GM23248 (cell line): Measurements from ENCODE around the gene VKORC1L1.

Experiments used
- EZH2 ChIP-seq: fragments of 200-600 bp; sonication (generic); IDR thresholded peaks from 2 replicates; pipeline ENCODE4 v1.6.1; 2018; ENCODE audit warnings: antibody characterized with exemption, mild to moderate bottlenecking; ENCODE audit not compliant: insufficient read depth, poor library complexity, severe bottlenecking
- EZH2phosphoT487 ChIP-seq: fragments of 200-600 bp; sonication (generic); IDR thresholded peaks from 2 replicates; pipeline ENCODE4 v1.6.1; 2018; ENCODE audit warnings: antibody characterized with exemption, moderate library complexity, mild to moderate bottlenecking, low read depth; ENCODE audit not compliant: insufficient read depth

- TF ChIP-seq EZH2 (no peak), EZH2phosphoT487 (no peak)
Measured at GRCh38 chr7:65846008-65846570, 26.8 kb upstream of the VKORC1L1 start.
